Measurements from ENCODE around the gene GPAT3. TPM values are rescaled to one million over a fixed set of nuclear protein-coding genes. Genes with fewer than 3 reads are reported as not detected.
"Not testable (repeated sequence)": the region's sequence is repeated elsewhere in the genome, so short reads cannot be mapped to it uniquely, and the experiment has no call there.

GPAT3 gene
- total RNA-seq, 3 donors from 2014 or later (not counting 1 experiment from before 2014, with no cell fraction given) = 0.54 to 11.3 (median 1.2) TPM

GRCh38 chr4:83503974-83504373 lies 31.9 kb upstream of the GPAT3 start:
- Mint-ChIP-seq H3K27ac (peak overlapping the region; percentile 15 to 42), H3K27me3 (ENCODE audit: low read depth in 2 of 2) (no peaks in the 10 kb centered on the region), H3K4me1 (peaks cover 6 to 9% of the 10 kb centered on the region in 2 donors), H3K4me3 (no peak overlapping the region), H3K36me3 (no peaks in the 10 kb centered on the region), H3K9me3 (no peaks in the 10 kb centered on the region)
- DNase-seq (peak in 1 of 2 donors; percentile 31), ATAC-seq (no peak)
- no peaks in the 10 kb centered on the region for H3K36me3 ChIP-seq (ENCODE audit: control insufficient read depth, insufficient read depth, low read length)
- no peaks in the 10 kb centered on the region for H3K4me1 ChIP-seq (ENCODE audit: control insufficient read depth, insufficient read depth, low read length)
- TF ChIP-seq, protein P1, sequence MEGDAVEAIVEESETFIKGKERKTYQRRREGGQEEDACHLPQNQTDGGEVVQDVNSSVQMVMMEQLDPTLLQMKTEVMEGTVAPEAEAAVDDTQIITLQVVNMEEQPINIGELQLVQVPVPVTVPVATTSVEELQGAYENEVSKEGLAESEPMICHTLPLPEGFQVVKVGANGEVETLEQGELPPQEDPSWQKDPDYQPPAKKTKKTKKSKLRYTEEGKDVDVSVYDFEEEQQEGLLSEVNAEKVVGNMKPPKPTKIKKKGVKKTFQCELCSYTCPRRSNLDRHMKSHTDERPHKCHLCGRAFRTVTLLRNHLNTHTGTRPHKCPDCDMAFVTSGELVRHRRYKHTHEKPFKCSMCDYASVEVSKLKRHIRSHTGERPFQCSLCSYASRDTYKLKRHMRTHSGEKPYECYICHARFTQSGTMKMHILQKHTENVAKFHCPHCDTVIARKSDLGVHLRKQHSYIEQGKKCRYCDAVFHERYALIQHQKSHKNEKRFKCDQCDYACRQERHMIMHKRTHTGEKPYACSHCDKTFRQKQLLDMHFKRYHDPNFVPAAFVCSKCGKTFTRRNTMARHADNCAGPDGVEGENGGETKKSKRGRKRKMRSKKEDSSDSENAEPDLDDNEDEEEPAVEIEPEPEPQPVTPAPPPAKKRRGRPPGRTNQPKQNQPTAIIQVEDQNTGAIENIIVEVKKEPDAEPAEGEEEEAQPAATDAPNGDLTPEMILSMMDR (IDR thresholded peaks at IDR 0.05) = no peak
- no peak overlapping the region for H3K4me3 ChIP-seq (ENCODE audit: low read length)
- H3K27me3 ChIP-seq (ENCODE audit: control insufficient read depth, insufficient read depth, low read length) = no peaks in the 10 kb centered on the region
- H3K27ac ChIP-seq (ENCODE audit: low read length) = no peak overlapping the region
- intact Hi-C loops (cut with micrococcal nuclease) = no loop called here
- no peaks in the 10 kb centered on the region for H3K9me3 ChIP-seq (ENCODE audit: control insufficient read depth, insufficient read depth, low read length)

- no peak overlapping the region for H3K27ac ChIP-seq (ENCODE audit: low read length)
- Mint-ChIP-seq H3K4me1 (peaks cover 6 to 14% of the 10 kb centered on the region in 2 donors), H3K27ac (peak overlapping the region; percentile 15 to 42), H3K9me3 (no peaks in the 10 kb centered on the region), H3K27me3 (ENCODE audit: low read depth in 2 of 2) (no peaks in the 10 kb centered on the region), H3K4me3 (no peak overlapping the region), H3K36me3 (no peaks in the 10 kb centered on the region)
- DNase-seq = no peak
- intact Hi-C loops (cut with micrococcal nuclease) = no loop called here
- H3K4me1 ChIP-seq (ENCODE audit: control insufficient read depth, insufficient read depth, low read length) = no peaks in the 10 kb centered on the region
- H3K4me3 ChIP-seq (ENCODE audit: low read length) = no peak overlapping the region
- TF ChIP-seq, protein P1 (IDR thresholded peaks at IDR 0.05) = no peak
- ATAC-seq = no peak
- H3K27me3 ChIP-seq (ENCODE audit: control insufficient read depth, insufficient read depth, low read length) = no peaks in the 10 kb centered on the region
- H3K36me3 ChIP-seq (ENCODE audit: control insufficient read depth, insufficient read depth, low read length) = no peaks in the 10 kb centered on the region
- no peaks in the 10 kb centered on the region for H3K9me3 ChIP-seq (ENCODE audit: control insufficient read depth, insufficient read depth, low read length)
- WGBS (ENCODE audit: insufficient coverage) = 81% methylated on average over 4 of the region's 4 CpGs
Measured at GRCh38 chr4:83504503-83504902, 31.4 kb upstream of the GPAT3 start.

DNA sequence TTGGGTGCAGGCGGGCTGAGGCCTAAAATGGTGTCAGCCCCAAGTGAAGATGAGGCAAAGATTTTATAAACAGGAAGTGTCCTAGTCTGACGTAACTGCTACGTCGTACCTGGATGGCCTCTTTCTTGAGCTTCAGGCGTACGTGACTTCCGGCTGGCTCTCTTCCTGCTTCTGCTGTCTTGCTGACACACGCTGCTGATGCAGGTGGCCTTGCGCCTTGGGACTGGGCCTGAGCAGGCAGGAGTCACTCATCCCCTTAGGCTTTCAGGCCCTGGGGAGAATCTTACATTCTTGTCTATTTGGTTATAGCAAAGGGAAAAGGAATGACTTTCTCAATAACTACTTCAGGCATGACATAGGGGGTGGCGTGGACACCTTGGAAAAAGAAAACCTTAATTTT lies 30.9 kb upstream of the GPAT3 start:
- Histone ChIP-seq H3K27ac (ENCODE audit: low read length) (no peak overlapping the region), H3K27me3 (ENCODE audit: control insufficient read depth, insufficient read depth, low read length) (no peaks in the 10 kb centered on the region), H3K4me3 (ENCODE audit: low read length) (no peak overlapping the region), H3K9me3 (ENCODE audit: control insufficient read depth, insufficient read depth, low read length) (no peaks in the 10 kb centered on the region), H3K4me1 (ENCODE audit: control insufficient read depth, insufficient read depth, low read length) (no peaks in the 10 kb centered on the region), H3K36me3 (ENCODE audit: control insufficient read depth, insufficient read depth, low read length) (no peaks in the 10 kb centered on the region)
- peak overlapping the region in 1 of 2 donors; percentile 15 for H3K27ac Mint-ChIP-seq
- whole genome bisulfite sequencing (ENCODE audit: insufficient coverage) = 93% methylated on average over 10 of the region's 10 CpGs
- ATAC-seq (no peak), DNase-seq (peak in 1 of 2 donors; percentile 18)
- no peaks in the 10 kb centered on the region for H3K27me3 Mint-ChIP-seq (ENCODE audit: low read depth in 2 of 2)
- H3K4me1 Mint-ChIP-seq = peaks cover 6 to 15% of the 10 kb centered on the region in 2 donors
- intact Hi-C loops (cut with micrococcal nuclease) = no loop called here
- H3K4me3 Mint-ChIP-seq = no peak overlapping the region
- TF ChIP-seq, protein P1 (IDR thresholded peaks at IDR 0.05) = no peak
- H3K9me3 Mint-ChIP-seq = no peaks in the 10 kb centered on the region
- H3K36me3 Mint-ChIP-seq = no peaks in the 10 kb centered on the region

- H3K9me3 ChIP-seq (ENCODE audit: control insufficient read depth, insufficient read depth, low read length); H3K4me3 Mint-ChIP-seq; H3K27ac ChIP-seq (ENCODE audit: low read length); ATAC-seq; H3K27ac Mint-ChIP-seq; H3K4me1 ChIP-seq (ENCODE audit: control insufficient read depth, insufficient read depth, low read length); H3K36me3 ChIP-seq (ENCODE audit: control insufficient read depth, insufficient read depth, low read length); H3K36me3 Mint-ChIP-seq; H3K27me3 ChIP-seq (ENCODE audit: control insufficient read depth, insufficient read depth, low read length); H3K4me3 ChIP-seq (ENCODE audit: low read length); H3K9me3 Mint-ChIP-seq; H3K27me3 Mint-ChIP-seq (ENCODE audit: low read depth in 2 of 2): not testable (repeated sequence)
- peaks cover 6 to 15% of the 10 kb centered on the region in 2 donors for H3K4me1 Mint-ChIP-seq
- peak in 1 of 2 donors; percentile 70 for DNase-seq
- intact Hi-C loops (cut with micrococcal nuclease) = loop anchor here (1.0 kb wide), 1 partner anchor 131 kb away; no protein-coding TSS in a partner anchor
- whole genome bisulfite sequencing (ENCODE audit: insufficient coverage) = 70% methylated on average over 3 of the region's 3 CpGs
- TF ChIP-seq, protein P1 (IDR thresholded peaks at IDR 0.05) = peak; percentile 32
Measured at GRCh38 chr4:83509156-83509585, 26.7 kb upstream of the GPAT3 start.
